ENCODE measurements around the gene WAC.

- TF ChIP-seq CTCF (conservative IDR thresholded peaks at IDR 0.05; ENCODE audit: low read depth, low read length) (no peak), EZH2 (IDR thresholded peaks at IDR 0.05; ENCODE audit: borderline replicate concordance, low read depth, low read length, poor library complexity, severe bottlenecking) (no peak)
Measured at GRCh38 chr10:28535846-28536245, 2.9 kb downstream of the WAC start.

Data from A673 (cell line).